Endothelial cell of umbilical vein (primary cell): Measurements from ENCODE around the gene PPP1R2B. TPM values are rescaled to one million over a fixed set of nuclear protein-coding genes. Genes with fewer than 3 reads are reported as not detected.

Experiments used
- BruUV-seq: library from RNA; stranded (reverse); fragments of 400-500 nt; replicated peaks from 2 replicates; lab custom pipeline; 2021; lab: Mats Ljungman, UMichigan
- CTCF ChIA-PET: fragments of 300-600, 350-600 bp; sonication (Branson Sonifier 250); formaldehyde crosslinking; loops from one replicate; lab custom pipeline; 2021; ENCODE audit warnings: antibody characterized with exemption, inconsistent platforms; lab: Charles Lee
- POLR2A ChIA-PET: fragments of 300-600, 350-600 bp; sonication (Branson Sonifier 250); formaldehyde crosslinking; loops from one replicate; lab custom pipeline; 2021; ENCODE audit warnings: antibody characterized with exemption, inconsistent platforms; lab: Charles Lee
- DNase-seq: peaks from one replicate; pipeline ENCODE4 v3.0.0-alpha.2; 2011; ENCODE audit warnings: low read depth, low spot score
- FAIRE-seq: peaks from 2 replicates; lab custom pipeline; 2011; peaks lifted over from hg19 to GRCh38; lab: Jason Lieb, UNC
- H2AFZ ChIP-seq: 2 replicates; pipeline ENCODE4 v1.6.0; 2012; ENCODE audit warnings: low read depth, low read length, control low read depth, inconsistent platforms
- H3K27ac ChIP-seq: 2 replicates; pipeline ENCODE4 v1.5.1; 2011; ENCODE audit warnings: low read depth, mild to moderate bottlenecking, control low read depth, low read length, moderate library complexity; ENCODE audit not compliant: insufficient read depth
- H3K27me3 ChIP-seq, 2 experiments: 2 replicates each; pipeline versions ENCODE4 v1.6.0 to v1.6.1; 2011; ENCODE audit warnings: low read length in 2 of 2, mixed read lengths in 1 of 2; ENCODE audit not compliant: control insufficient read depth in 2 of 2, insufficient read depth in 2 of 2
- H3K36me3 ChIP-seq, 2 experiments: 2 replicates in 1 of 2; 3 replicates in 1 of 2; pipeline ENCODE4 v1.5.1; 2011; ENCODE audit warnings: low read length in 2 of 2, mild to moderate bottlenecking in 1 of 2, moderate library complexity in 1 of 2; ENCODE audit not compliant: control insufficient read depth in 2 of 2, insufficient read depth in 2 of 2; ENCODE audit errors: extremely low read depth in 1 of 2
- H3K4me1 ChIP-seq: 3 replicates; pipeline ENCODE4 v1.5.1; 2011; ENCODE audit warnings: mild to moderate bottlenecking, low read length; ENCODE audit not compliant: control insufficient read depth, insufficient read depth; ENCODE audit errors: extremely low read depth
- H3K4me2 ChIP-seq: 2 replicates; pipeline ENCODE4 v1.6.1; 2011; ENCODE audit warnings: low read length, control low read depth, mixed read lengths; ENCODE audit not compliant: insufficient read depth
- H3K4me3 ChIP-seq, 3 experiments: fragments of 200-600 bp in 1 of 3; sonication (generic), shearing (Covaris generic) in 1 of 3; replicated peaks in 1 of 3; 2 replicates each; pipeline ENCODE4 v1.5.1; 2011 to 2016; ENCODE audit warnings: control low read depth in 3 of 3, low read length in 3 of 3, mild to moderate bottlenecking in 2 of 3, inconsistent platforms in 1 of 3, low read depth in 1 of 3, moderate library complexity in 1 of 3; ENCODE audit not compliant: insufficient read depth in 1 of 3
- H3K79me2 ChIP-seq: 2 replicates; pipeline ENCODE4 v1.6.0; 2012; ENCODE audit warnings: low read length, inconsistent platforms; ENCODE audit not compliant: control insufficient read depth, insufficient read depth
- H3K9ac ChIP-seq: replicated peaks from 2 replicates; pipeline ENCODE3; 2011; ENCODE audit warnings: low read length, control low read depth; ENCODE audit not compliant: insufficient read depth; ENCODE audit errors: extremely low read depth
- H3K9me1 ChIP-seq: replicated peaks from 3 replicates; pipeline ENCODE4 v1.6.0; 2011; ENCODE audit warnings: mild to moderate bottlenecking, low read length; ENCODE audit not compliant: control insufficient read depth, insufficient read depth; ENCODE audit errors: extremely low read depth
- H3K9me3 ChIP-seq: replicated peaks from 2 replicates; pipeline ENCODE4 v1.5.1; 2012; ENCODE audit warnings: low read length, inconsistent platforms; ENCODE audit not compliant: control insufficient read depth, insufficient read depth
- H4K20me1 ChIP-seq: replicated peaks from 2 replicates; pipeline ENCODE3; 2011; ENCODE audit warnings: mild to moderate bottlenecking, low read length; ENCODE audit not compliant: control insufficient read depth, insufficient read depth; ENCODE audit errors: extremely low read depth
- EZH2 ChIP-seq: IDR thresholded peaks from 2 replicates; pipeline ENCODE4 v1.6.1; 2012; ENCODE audit warnings: borderline replicate concordance, low read depth, mild to moderate bottlenecking, moderate library complexity, low read length, inconsistent platforms; ENCODE audit not compliant: severe bottlenecking
- FOS ChIP-seq: IDR thresholded peaks from 2 replicates; pipeline ENCODE4 v1.6.1; 2011; ENCODE audit warnings: mild to moderate bottlenecking, low read length, moderate library complexity, borderline replicate concordance; ENCODE audit not compliant: insufficient read depth
- GATA2 ChIP-seq: IDR thresholded peaks from 2 replicates; pipeline ENCODE4 v1.7.0; 2011; ENCODE audit warnings: low read depth, mild to moderate bottlenecking, moderate library complexity, mixed read lengths, low read length; ENCODE audit not compliant: insufficient read length, insufficient read depth
- JUN ChIP-seq: IDR thresholded peaks from 2 replicates; pipeline ENCODE4 v1.6.1; 2011; ENCODE audit warnings: borderline replicate concordance, low read depth; ENCODE audit not compliant: insufficient read length, insufficient read depth
- MAX ChIP-seq: IDR thresholded peaks from 2 replicates; pipeline ENCODE4 v1.6.1; 2011; ENCODE audit not compliant: insufficient read depth, insufficient read length
- MYC ChIP-seq: IDR thresholded peaks from one replicate; pipeline ENCODE4 v1.6.1; 2011; ENCODE audit warnings: mild to moderate bottlenecking, low read depth, low read length
- POLR2A ChIP-seq: IDR thresholded peaks from 2 replicates; pipeline ENCODE4 v1.6.1; 2012; ENCODE audit warnings: low read depth, mild to moderate bottlenecking, control low read depth, low read length
- POLR2AphosphoS5 ChIP-seq: IDR thresholded peaks from 2 replicates; pipeline ENCODE4 v1.6.1; 2012; ENCODE audit warnings: low read depth, mild to moderate bottlenecking, control low read depth, low read length, moderate library complexity; ENCODE audit not compliant: insufficient read depth
- dilution Hi-C: fragments of 300-500 bp; cut with MboI; formaldehyde crosslinking; loops from one replicate; pipeline ENCODE4 v1.15.0; 2019; ENCODE audit warnings: low sequenced_read_pairs; ENCODE audit not compliant: extremely low pct_ligation_motif_present
- intact Hi-C: fragments of 100-400 bp; cut with micrococcal nuclease; formaldehyde crosslinking; loops from one replicate; pipeline ENCODE4 v1.10.0; 2022
- polyA plus RNA-seq, 4 experiments: library from polyadenylated mRNA; depleted of rRNA in 3 of 4; stranded (reverse) in 3 of 4; unstranded in 1 of 4; fragments of >200 nt; gene quantifications; 2 replicates each; pipeline versions ENCODE4 v1.2.1 to v1.2.3, GENCODE V29; 2011 to 2012; ENCODE audit warnings: missing spikeins in 1 of 4
- total RNA-seq: library from RNA; stranded (reverse); gene quantifications from 2 replicates; pipeline ENCODE4 v1.2.3, GENCODE V29; 2021
- TF ChIP-seq, protein P1 (sequence below), 2 donors: IDR thresholded peaks; 1 replicate in 1 of 2; 2 replicates in 1 of 2; pipeline ENCODE4 v1.5.1; 2011; ENCODE audit warnings: low read length in 2 of 2, mild to moderate bottlenecking in 2 of 2, moderate library complexity in 2 of 2, control low read depth in 1 of 2, inconsistent platforms in 1 of 2, low read depth in 1 of 2; ENCODE audit not compliant: insufficient read depth in 1 of 2; ENCODE audit errors: extremely low read depth in 1 of 2

PPP1R2B gene
- total and polyA plus RNA-seq, 2 donors (not counting 3 experiments of a cell fraction or from before 2014, with no cell fraction given) = not detected

GRCh38 chr5:156824241-156824640 is 25.9 kb upstream of the PPP1R2B start:
- intact Hi-C loops = no loop called here
- BruUV-seq = no TSS peak
- Histone ChIP-seq H3K9ac (no peak overlapping the region), H3K4me3 (no peak overlapping the region), H2AFZ (no peak overlapping the region), H3K4me2 (no peak overlapping the region), H3K79me2 (no peaks in the 10 kb centered on the region), H3K4me1 (no peaks in the 10 kb centered on the region), H3K36me3 (no peaks in the 10 kb centered on the region), H3K9me3 (peaks cover 3% of the 10 kb centered on the region), H4K20me1 (no peaks in the 10 kb centered on the region), H3K27me3 (no peaks in the 10 kb centered on the region), H3K9me1 (no peaks in the 10 kb centered on the region), H3K27ac (no peak overlapping the region)
- FAIRE-seq (no peak), DNase-seq (no peak)
- ChIA-PET POLR2A (no interaction called here), CTCF (no interaction called here)
- no peak for TF ChIP-seq EZH2
- no peak for TF ChIP-seq GATA2
- dilution Hi-C loops = no loop called here

GRCh38 chr5:156824800-156825199 is 25.3 kb upstream of the PPP1R2B start:
- peaks cover 3% of the 10 kb centered on the region for H3K9me3 ChIP-seq
- no peak overlapping the region for H3K9ac ChIP-seq
- H3K27ac ChIP-seq = no peak overlapping the region
- no peak overlapping the region for H2AFZ ChIP-seq
- FAIRE-seq (no peak), DNase-seq (no peak)
- H3K36me3 ChIP-seq = no peaks in the 10 kb centered on the region
- intact Hi-C loops = no loop called here
- TF ChIP-seq POLR2AphosphoS5 (no peak), POLR2A (no peak), GATA2 (no peak), FOS (no peak), MAX (no peak), MYC (no peak), EZH2 (no peak), JUN (no peak)
- TF ChIP-seq, protein P1, sequence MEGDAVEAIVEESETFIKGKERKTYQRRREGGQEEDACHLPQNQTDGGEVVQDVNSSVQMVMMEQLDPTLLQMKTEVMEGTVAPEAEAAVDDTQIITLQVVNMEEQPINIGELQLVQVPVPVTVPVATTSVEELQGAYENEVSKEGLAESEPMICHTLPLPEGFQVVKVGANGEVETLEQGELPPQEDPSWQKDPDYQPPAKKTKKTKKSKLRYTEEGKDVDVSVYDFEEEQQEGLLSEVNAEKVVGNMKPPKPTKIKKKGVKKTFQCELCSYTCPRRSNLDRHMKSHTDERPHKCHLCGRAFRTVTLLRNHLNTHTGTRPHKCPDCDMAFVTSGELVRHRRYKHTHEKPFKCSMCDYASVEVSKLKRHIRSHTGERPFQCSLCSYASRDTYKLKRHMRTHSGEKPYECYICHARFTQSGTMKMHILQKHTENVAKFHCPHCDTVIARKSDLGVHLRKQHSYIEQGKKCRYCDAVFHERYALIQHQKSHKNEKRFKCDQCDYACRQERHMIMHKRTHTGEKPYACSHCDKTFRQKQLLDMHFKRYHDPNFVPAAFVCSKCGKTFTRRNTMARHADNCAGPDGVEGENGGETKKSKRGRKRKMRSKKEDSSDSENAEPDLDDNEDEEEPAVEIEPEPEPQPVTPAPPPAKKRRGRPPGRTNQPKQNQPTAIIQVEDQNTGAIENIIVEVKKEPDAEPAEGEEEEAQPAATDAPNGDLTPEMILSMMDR (IDR thresholded peaks at IDR 0.05; ENCODE audit: extremely low read depth in 1 of 2, insufficient read depth in 1 of 2, low read depth in 1 of 2, low read length in 2 of 2) = no peak
- no peak overlapping the region for H3K4me2 ChIP-seq
- no peaks in the 10 kb centered on the region for H4K20me1 ChIP-seq
- dilution Hi-C loops = no loop called here
- ChIA-PET POLR2A (no interaction called here), CTCF (no interaction called here)
- H3K4me1 ChIP-seq = no peaks in the 10 kb centered on the region
- no peaks in the 10 kb centered on the region for H3K27me3 ChIP-seq
- H3K79me2 ChIP-seq = no peaks in the 10 kb centered on the region
- no peaks in the 10 kb centered on the region for H3K9me1 ChIP-seq
- no peak overlapping the region for H3K4me3 ChIP-seq
- BruUV-seq = no TSS peak
